GM19463 (cell line): ENCODE data around the gene PRUNE2.
A peak's percentile ranks its signal among the peaks of the same experiment; 100 is the strongest.
"Not testable (repeated sequence)": the region's sequence is repeated elsewhere in the genome, so short reads cannot be mapped to it uniquely, and the experiment has no call there.

Experiments
- ATAC-seq: cut with Tn5 transposase; IDR thresholded peaks from one replicate; pipeline ENCODE4 v1.9.1; 2021; ENCODE audit warnings: mild to moderate bottlenecking, moderate library complexity; ENCODE audit not compliant: unreplicated experiment

Gene PRUNE2

GRCh38 chr9:76799473-76799872 is 106.4 kb downstream of the PRUNE2 start:
- ATAC-seq = no peak

- no peak for ATAC-seq
Measured at GRCh38 chr9:76798527-76798926, 107.4 kb downstream of the PRUNE2 start.

- ATAC-seq = no peak
Measured at GRCh38 chr9:76796296-76796695, 109.6 kb downstream of the PRUNE2 start.

GRCh38 chr9:76793784-76794431 is 112.0 kb downstream of the PRUNE2 start:
- no peak for ATAC-seq

- no peak for ATAC-seq
Measured at GRCh38 chr9:76789840-76790239, 116.1 kb downstream of the PRUNE2 start.

GRCh38 chr9:76787677-76788076 is 118.2 kb downstream of the PRUNE2 start:
- no peak for ATAC-seq

GRCh38 chr9:76785501-76785900 is 120.4 kb downstream of the PRUNE2 start:
- no peak for ATAC-seq

GRCh38 chr9:76784881-76785280 is 121.0 kb downstream of the PRUNE2 start:
- no peak for ATAC-seq

GRCh38 chr9:76772686-76773445 is 133.0 kb downstream of the PRUNE2 start:
- no peak for ATAC-seq

- no peak for ATAC-seq
Measured at GRCh38 chr9:76766126-76766525, 139.8 kb downstream of the PRUNE2 start.

GRCh38 chr9:76764138-76764537 is 141.8 kb downstream of the PRUNE2 start, which contains the start of gene PCA3:
TSS of gene PCA3 (plus strand) at chr9:76764438.
- ATAC-seq = no peak

- ATAC-seq = no peak
Measured at GRCh38 chr9:76761448-76761847, 144.5 kb downstream of the PRUNE2 start.

GRCh38 chr9:76759732-76760131 is 146.2 kb downstream of the PRUNE2 start:
- ATAC-seq = no peak

GRCh38 chr9:76758476-76758875 is 147.4 kb downstream of the PRUNE2 start:
- no peak for ATAC-seq

- ATAC-seq = no peak
Measured at GRCh38 chr9:76756941-76757673, 148.8 kb downstream of the PRUNE2 start.

- ATAC-seq = peak; percentile 15
Measured at GRCh38 chr9:76756268-76756640, 149.7 kb downstream of the PRUNE2 start.

- ATAC-seq = no peak
Measured at GRCh38 chr9:76751001-76751400, 154.9 kb downstream of the PRUNE2 start.

- no peak for ATAC-seq
Measured at GRCh38 chr9:76744336-76744735, 161.6 kb downstream of the PRUNE2 start.

- no peak for ATAC-seq
Measured at GRCh38 chr9:76743931-76744330, 162.0 kb downstream of the PRUNE2 start.

- ATAC-seq = not testable (repeated sequence)
Measured at GRCh38 chr9:76742890-76743289, 163.0 kb downstream of the PRUNE2 start.

- no peak for ATAC-seq
Measured at GRCh38 chr9:76741524-76741923, 164.4 kb downstream of the PRUNE2 start.

- no peak for ATAC-seq
Measured at GRCh38 chr9:76738402-76738801, 167.5 kb downstream of the PRUNE2 start.
